K562 (cell line): ENCODE results near the gene NOP14.

Source experiments
- ARNT ChIP-seq, 2 experiments: fragments of 450-650 bp; IDR thresholded peaks; 2 replicates each; pipeline ENCODE4 v1.6.1; 2016; ENCODE audit warnings: mild to moderate bottlenecking in 1 of 2
- BHLHE40 ChIP-seq: IDR thresholded peaks from 2 replicates; pipeline ENCODE4 v1.6.1; 2011; ENCODE audit warnings: low read length, improper control_type of control experiment
- MAFK ChIP-seq: IDR thresholded peaks from 2 replicates; pipeline ENCODE4 v1.6.1; 2011; ENCODE audit warnings: low read length, improper control_type of control experiment
- NR1H2 ChIP-seq: sonication (generic); formaldehyde crosslinking; IDR thresholded peaks from 2 replicates; pipeline ENCODE4 v1.4.0; 2020; ENCODE audit warnings: mild to moderate bottlenecking, missing genetic modification reagents
- POLR2A ChIP-seq: fragments of 450-650 bp; conservative IDR thresholded peaks from 2 replicates; pipeline ENCODE4 v1.6.1; 2016
- TGIF2 ChIP-seq: sonication (generic); formaldehyde crosslinking; IDR thresholded peaks from 2 replicates; pipeline ENCODE4 v1.8.1; 2022; ENCODE audit warnings: mild to moderate bottlenecking, missing genetic modification reagents, moderate library complexity
- ZBTB8A ChIP-seq: fragments of 450-650 bp; IDR thresholded peaks from 2 replicates; pipeline ENCODE4 v1.6.1; 2018; ENCODE audit warnings: mild to moderate bottlenecking, moderate library complexity; ENCODE audit not compliant: partially characterized antibody
- ZNF146 ChIP-seq: IDR thresholded peaks from one replicate; pipeline ENCODE4 v1.6.1; 2018; ENCODE audit warnings: missing compliant biosample characterization; ENCODE audit not compliant: unreplicated experiment
- ZNF274 ChIP-seq: IDR thresholded peaks from 2 replicates; pipeline ENCODE4 v1.6.1; 2011; ENCODE audit warnings: low read depth, mild to moderate bottlenecking, low read length, moderate library complexity, borderline replicate concordance
- ZNF431 ChIP-seq: sonication (generic); formaldehyde crosslinking; IDR thresholded peaks from 2 replicates; pipeline ENCODE4 v1.8.0; 2022; ENCODE audit warnings: mild to moderate bottlenecking, missing genetic modification reagents
- TF ChIP-seq, protein P1 (sequence below), 2 experiments: fragments of 450-650 bp in 1 of 2; sonication (generic) in 1 of 2; formaldehyde crosslinking in 1 of 2; IDR thresholded peaks in 1 of 2; conservative IDR thresholded peaks in 1 of 2; 2 replicates each; pipeline versions ENCODE4 v1.6.1 to v1.8.1; 2016 to 2023; ENCODE audit warnings: mild to moderate bottlenecking in 2 of 2, moderate library complexity in 2 of 2, inconsistent platforms in 1 of 2, missing genetic modification reagents in 1 of 2
- TF ChIP-seq, protein P2 (sequence below), 3 experiments: IDR thresholded peaks in 2 of 3; conservative IDR thresholded peaks in 1 of 3; 2 replicates each; pipeline ENCODE4 v1.5.1; 2011 to 2012; ENCODE audit warnings: low read length in 3 of 3, mild to moderate bottlenecking in 3 of 3, control low read depth in 2 of 3, improper control_type of control experiment in 1 of 3, inconsistent platforms in 1 of 3, low read depth in 1 of 3, mixed read lengths in 1 of 3, moderate library complexity in 1 of 3; ENCODE audit not compliant: insufficient read depth in 2 of 3

DNA sequence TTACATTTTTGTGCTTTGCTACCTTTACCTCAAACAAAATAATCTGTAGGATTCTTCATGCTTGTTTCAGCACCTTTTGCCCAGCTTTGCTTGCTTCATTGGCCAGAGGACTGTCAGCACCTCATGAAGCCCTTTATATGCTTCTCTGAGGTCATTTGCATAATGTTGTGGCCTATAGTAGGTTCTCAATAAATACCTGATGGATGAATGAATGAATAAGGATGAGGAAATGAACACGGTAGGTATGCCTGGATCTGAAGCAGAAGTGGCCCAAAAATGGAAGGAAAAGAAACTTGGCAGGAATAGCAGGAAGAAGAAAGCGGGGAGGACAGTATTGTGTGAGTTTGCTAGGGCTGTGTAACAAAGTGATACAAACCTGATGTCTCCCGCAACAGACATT, 8.1 kb upstream of the NOP14 start:
- TF ChIP-seq, protein P1, sequence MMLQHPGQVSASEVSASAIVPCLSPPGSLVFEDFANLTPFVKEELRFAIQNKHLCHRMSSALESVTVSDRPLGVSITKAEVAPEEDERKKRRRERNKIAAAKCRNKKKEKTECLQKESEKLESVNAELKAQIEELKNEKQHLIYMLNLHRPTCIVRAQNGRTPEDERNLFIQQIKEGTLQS (IDR thresholded peaks at IDR 0.05), result no peak
- TF ChIP-seq, protein P1 (CRISPR knock-in tag; conservative IDR thresholded peaks at IDR 0.05), result no peak
- TF ChIP-seq, protein P2, sequence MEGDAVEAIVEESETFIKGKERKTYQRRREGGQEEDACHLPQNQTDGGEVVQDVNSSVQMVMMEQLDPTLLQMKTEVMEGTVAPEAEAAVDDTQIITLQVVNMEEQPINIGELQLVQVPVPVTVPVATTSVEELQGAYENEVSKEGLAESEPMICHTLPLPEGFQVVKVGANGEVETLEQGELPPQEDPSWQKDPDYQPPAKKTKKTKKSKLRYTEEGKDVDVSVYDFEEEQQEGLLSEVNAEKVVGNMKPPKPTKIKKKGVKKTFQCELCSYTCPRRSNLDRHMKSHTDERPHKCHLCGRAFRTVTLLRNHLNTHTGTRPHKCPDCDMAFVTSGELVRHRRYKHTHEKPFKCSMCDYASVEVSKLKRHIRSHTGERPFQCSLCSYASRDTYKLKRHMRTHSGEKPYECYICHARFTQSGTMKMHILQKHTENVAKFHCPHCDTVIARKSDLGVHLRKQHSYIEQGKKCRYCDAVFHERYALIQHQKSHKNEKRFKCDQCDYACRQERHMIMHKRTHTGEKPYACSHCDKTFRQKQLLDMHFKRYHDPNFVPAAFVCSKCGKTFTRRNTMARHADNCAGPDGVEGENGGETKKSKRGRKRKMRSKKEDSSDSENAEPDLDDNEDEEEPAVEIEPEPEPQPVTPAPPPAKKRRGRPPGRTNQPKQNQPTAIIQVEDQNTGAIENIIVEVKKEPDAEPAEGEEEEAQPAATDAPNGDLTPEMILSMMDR (IDR thresholded peaks at IDR 0.05 in 2 of 3, conservative IDR thresholded peaks at IDR 0.05 in 1 of 3; ENCODE audit: insufficient read depth in 2 of 3, low read depth in 1 of 3, low read length in 3 of 3), result no peak
- TF ChIP-seq ARNT (IDR thresholded peaks at IDR 0.05) (no peak), ZNF431 (CRISPR knock-in tag) (no peak), POLR2A (no peak), BHLHE40 (no peak), TGIF2 (CRISPR knock-in tag) (no peak), NR1H2 (CRISPR knock-in tag) (no peak), ZNF274 (no peak), ZBTB8A (no peak), ZNF146 (CRISPR knock-in tag) (no peak), MAFK (no peak)
